Measurements from ENCODE around the gene DSPP. TPM values are rescaled to one million over a fixed set of nuclear protein-coding genes. Genes with fewer than 3 reads are reported as not detected.

DSPP gene
- total RNA-seq, 1 experiment from 2014 or later, result not detected

GRCh38 chr4:87580057-87580456, 28.3 kb upstream of the DSPP start:
- BruUV-seq (replicated peaks), result no TSS peak
- ATAC-seq (no peak), DNase-seq (ENCODE audit: low read depth, low spot score) (no peak)
- ChIA-PET POLR2A (no interaction called here), CTCF (no interaction called here)
- no peaks in the 10 kb centered on the region for H3K36me3 ChIP-seq (ENCODE audit: control insufficient read depth, insufficient read depth, low read length)
- in situ Hi-C loops (cut with HindIII; ENCODE audit: low pct_unique_long_range_greater_than_20kb, low sequenced_read_pairs), result no loop called here
- no peak for TF ChIP-seq SIN3A (IDR thresholded peaks at IDR 0.05; ENCODE audit: borderline replicate concordance, insufficient read depth, low read depth, low read length)
- TF ChIP-seq, protein P1, sequence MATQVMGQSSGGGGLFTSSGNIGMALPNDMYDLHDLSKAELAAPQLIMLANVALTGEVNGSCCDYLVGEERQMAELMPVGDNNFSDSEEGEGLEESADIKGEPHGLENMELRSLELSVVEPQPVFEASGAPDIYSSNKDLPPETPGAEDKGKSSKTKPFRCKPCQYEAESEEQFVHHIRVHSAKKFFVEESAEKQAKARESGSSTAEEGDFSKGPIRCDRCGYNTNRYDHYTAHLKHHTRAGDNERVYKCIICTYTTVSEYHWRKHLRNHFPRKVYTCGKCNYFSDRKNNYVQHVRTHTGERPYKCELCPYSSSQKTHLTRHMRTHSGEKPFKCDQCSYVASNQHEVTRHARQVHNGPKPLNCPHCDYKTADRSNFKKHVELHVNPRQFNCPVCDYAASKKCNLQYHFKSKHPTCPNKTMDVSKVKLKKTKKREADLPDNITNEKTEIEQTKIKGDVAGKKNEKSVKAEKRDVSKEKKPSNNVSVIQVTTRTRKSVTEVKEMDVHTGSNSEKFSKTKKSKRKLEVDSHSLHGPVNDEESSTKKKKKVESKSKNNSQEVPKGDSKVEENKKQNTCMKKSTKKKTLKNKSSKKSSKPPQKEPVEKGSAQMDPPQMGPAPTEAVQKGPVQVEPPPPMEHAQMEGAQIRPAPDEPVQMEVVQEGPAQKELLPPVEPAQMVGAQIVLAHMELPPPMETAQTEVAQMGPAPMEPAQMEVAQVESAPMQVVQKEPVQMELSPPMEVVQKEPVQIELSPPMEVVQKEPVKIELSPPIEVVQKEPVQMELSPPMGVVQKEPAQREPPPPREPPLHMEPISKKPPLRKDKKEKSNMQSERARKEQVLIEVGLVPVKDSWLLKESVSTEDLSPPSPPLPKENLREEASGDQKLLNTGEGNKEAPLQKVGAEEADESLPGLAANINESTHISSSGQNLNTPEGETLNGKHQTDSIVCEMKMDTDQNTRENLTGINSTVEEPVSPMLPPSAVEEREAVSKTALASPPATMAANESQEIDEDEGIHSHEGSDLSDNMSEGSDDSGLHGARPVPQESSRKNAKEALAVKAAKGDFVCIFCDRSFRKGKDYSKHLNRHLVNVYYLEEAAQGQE (IDR thresholded peaks at IDR 0.05; ENCODE audit: insufficient read depth in 1 of 2, low read depth in 2 of 2, low read length in 1 of 2), result no peak
- TF ChIP-seq CTCF (IDR thresholded peaks at IDR 0.05), result no peak
- no peak for TF ChIP-seq POLR2AphosphoS5 (IDR thresholded peaks at IDR 0.05; ENCODE audit: low read depth, low read length)
- TF ChIP-seq TCF7L2 (IDR thresholded peaks at IDR 0.05; ENCODE audit: low read depth, low read length), result no peak
- no peaks in the 10 kb centered on the region for H3K4me1 ChIP-seq (ENCODE audit: control insufficient read depth, insufficient read depth, low read length)
- no peak overlapping the region for H3K27ac ChIP-seq (ENCODE audit: low read length)
- no peaks in the 10 kb centered on the region for H3K9me3 ChIP-seq (ENCODE audit: control insufficient read depth, insufficient read depth, low read depth, low read length)
- no peak overlapping the region for H3K4me3 ChIP-seq (ENCODE audit: low read depth in 2 of 2, low read length in 2 of 2)
- H3K27me3 ChIP-seq (ENCODE audit: control insufficient read depth, insufficient read depth, low read length), result no peaks in the 10 kb centered on the region
- intact Hi-C loops (cut with micrococcal nuclease; ENCODE audit: unreplicated experiment), result no loop called here

- Histone ChIP-seq H3K36me3 (ENCODE audit: control insufficient read depth, insufficient read depth, low read length) (no peaks in the 10 kb centered on the region), H3K9me3 (ENCODE audit: control insufficient read depth, insufficient read depth, low read depth, low read length) (no peaks in the 10 kb centered on the region), H3K4me1 (ENCODE audit: control insufficient read depth, insufficient read depth, low read length) (no peaks in the 10 kb centered on the region), H3K27me3 (ENCODE audit: control insufficient read depth, insufficient read depth, low read length) (no peaks in the 10 kb centered on the region), H3K4me3 (ENCODE audit: low read depth in 2 of 2, low read length in 2 of 2) (no peak overlapping the region), H3K27ac (ENCODE audit: low read length) (no peak overlapping the region)
- DNase-seq (ENCODE audit: low read depth, low spot score), result no peak
- CTCF ChIA-PET, result no interaction called here
- POLR2A ChIA-PET, result no interaction called here
- ATAC-seq, result no peak
- in situ Hi-C loops (cut with HindIII; ENCODE audit: low pct_unique_long_range_greater_than_20kb, low sequenced_read_pairs) (no loop called here), intact Hi-C loops (cut with micrococcal nuclease; ENCODE audit: unreplicated experiment) (no loop called here)
- no peak for TF ChIP-seq SIN3A (IDR thresholded peaks at IDR 0.05; ENCODE audit: borderline replicate concordance, insufficient read depth, low read depth, low read length)
- TF ChIP-seq, protein P1 (IDR thresholded peaks at IDR 0.05; ENCODE audit: insufficient read depth in 1 of 2, low read depth in 2 of 2, low read length in 1 of 2), result no peak
- no peak for TF ChIP-seq POLR2AphosphoS5 (IDR thresholded peaks at IDR 0.05; ENCODE audit: low read depth, low read length)
- no peak for TF ChIP-seq TCF7L2 (IDR thresholded peaks at IDR 0.05; ENCODE audit: low read depth, low read length)
- no peak for TF ChIP-seq CTCF (IDR thresholded peaks at IDR 0.05)
- no TSS peak for BruUV-seq (replicated peaks)
These were observed 24.0 kb upstream of the DSPP start for GRCh38 chr4:87584222-87584908.
